ENCODE results near the gene SPINT2.

- TF ChIP-seq POLR2A (IDR thresholded peaks at IDR 0.05) (no peak), CTCF (IDR thresholded peaks at IDR 0.05) (no peak)
These were observed 27.5 kb downstream of the SPINT2 start for GRCh38 chr19:38291855-38292254.
